Common myeloid progenitor, CD34-positive (primary cell): ENCODE data around the gene TBC1D2B.
"Not testable (repeated sequence)": the region's sequence is repeated elsewhere in the genome, so short reads cannot be mapped to it uniquely, and the experiment has no call there.

Experiments
- CTCF ChIA-PET: fragments of 350-600 bp; sonication (Branson Sonifier 250); formaldehyde crosslinking; loops from one replicate; lab custom pipeline; 2021; ENCODE audit warnings: antibody characterized with exemption; lab: Charles Lee
- POLR2A ChIA-PET: fragments of 350-600 bp; sonication (Branson Sonifier 250); formaldehyde crosslinking; loops from one replicate; lab custom pipeline; 2021; ENCODE audit warnings: antibody characterized with exemption; lab: Charles Lee
- DNase-seq, 3 donors: peaks; one replicate each; pipeline versions ENCODE4 v3.0.0 to v3.0.0-alpha.2; 2013
- H3K27ac ChIP-seq, 2 experiments: 1 replicate in 1 of 2; 2 replicates in 1 of 2; pipeline ENCODE4 v1.7.0; 2013; ENCODE audit warnings: inconsistent platforms in 2 of 2, low read length in 2 of 2, mild to moderate bottlenecking in 2 of 2, low read depth in 1 of 2, moderate library complexity in 1 of 2; ENCODE audit not compliant: severe bottlenecking in 2 of 2, insufficient read depth in 1 of 2, poor library complexity in 1 of 2
- H3K27me3 ChIP-seq, 5 experiments: replicated peaks in 2 of 5; 1 replicate in 3 of 5; 2 replicates in 2 of 5; pipeline versions ENCODE4 v1.6.1 to v1.7.0; 2013; ENCODE audit warnings: low read length in 4 of 5, mild to moderate bottlenecking in 2 of 5, moderate library complexity in 2 of 5, inconsistent platforms in 1 of 5; ENCODE audit not compliant: insufficient read depth in 5 of 5, control insufficient read depth in 4 of 5
- H3K36me3 ChIP-seq, 4 experiments: 1 replicate in 2 of 4; 2 replicates in 2 of 4; pipeline versions ENCODE4 v1.6.1 to v1.7.0; 2013; ENCODE audit warnings: low read length in 3 of 4, control low read depth in 1 of 4, mild to moderate bottlenecking in 1 of 4; ENCODE audit not compliant: control insufficient read depth in 4 of 4, insufficient read depth in 4 of 4
- H3K4me1 ChIP-seq, 4 experiments: 1 replicate in 3 of 4; 2 replicates in 1 of 4; pipeline versions ENCODE4 v1.6.1 to v1.7.1; 2013; ENCODE audit warnings: low read length in 3 of 4, mild to moderate bottlenecking in 3 of 4, control low read depth in 1 of 4, inconsistent platforms in 1 of 4, moderate library complexity in 1 of 4; ENCODE audit not compliant: control insufficient read depth in 4 of 4, insufficient read depth in 4 of 4; ENCODE audit errors: control extremely low read depth in 1 of 4
- H3K4me3 ChIP-seq, 7 experiments: 1 replicate in 4 of 7; 2 replicates in 3 of 7; pipeline versions ENCODE4 v1.5.1 to v1.7.0; 2013; ENCODE audit warnings: mild to moderate bottlenecking in 7 of 7, low read length in 6 of 7, moderate library complexity in 6 of 7, inconsistent platforms in 2 of 7, low read depth in 2 of 7, control low read depth in 1 of 7; ENCODE audit not compliant: insufficient read depth in 4 of 7, control insufficient read depth in 1 of 7; ENCODE audit errors: extremely low read depth in 1 of 7
- H3K9me3 ChIP-seq, 5 experiments: 1 replicate in 4 of 5; 2 replicates in 1 of 5; pipeline versions ENCODE4 v1.6.1 to v1.7.1; 2013; ENCODE audit warnings: low read length in 4 of 5, mild to moderate bottlenecking in 2 of 5, inconsistent platforms in 1 of 5, low read depth in 1 of 5, moderate library complexity in 1 of 5; ENCODE audit not compliant: control insufficient read depth in 4 of 5, insufficient read depth in 2 of 5; ENCODE audit errors: control extremely low read depth in 1 of 5
- whole genome bisulfite sequencing: methylation state at CpG from one replicate; pipeline ENCODE4 v1.1.5; 2013; ENCODE audit not compliant: insufficient coverage; 5-methylcytosine and 5-hydroxymethylcytosine counted together

The TBC1D2B gene

DNA sequence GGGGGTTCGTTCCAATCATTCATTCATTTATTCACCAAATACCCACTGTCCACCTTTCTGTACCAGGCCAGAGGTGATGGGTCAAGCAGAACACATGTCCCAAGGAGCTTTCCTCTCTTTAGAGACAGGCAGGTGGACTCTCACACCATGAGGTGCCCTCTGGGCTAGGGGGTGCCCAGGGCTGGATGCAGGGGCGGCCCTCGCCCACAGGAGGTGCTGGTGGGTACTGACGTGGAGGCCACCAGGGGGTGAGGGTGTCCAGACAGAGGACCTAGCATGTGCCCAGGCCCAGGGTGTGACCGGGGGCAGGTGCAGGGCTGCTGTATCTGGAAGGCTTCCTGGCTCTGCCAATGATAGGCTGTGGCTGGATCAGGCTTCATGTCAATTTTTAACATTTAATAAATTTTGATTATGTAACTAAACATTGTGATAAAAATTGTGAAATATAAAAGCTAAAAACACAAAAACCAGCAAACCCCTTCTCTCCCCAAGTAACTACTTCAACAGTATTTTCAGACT, 124.5 kb downstream of the TBC1D2B start:
- H3K4me1 ChIP-seq, H3K36me3 ChIP-seq, POLR2A ChIA-PET, H3K9me3 ChIP-seq, H3K4me3 ChIP-seq, H3K27me3 ChIP-seq, H3K27ac ChIP-seq, DNase-seq, CTCF ChIA-PET: not testable (repeated sequence)
- no CpG with 5 or more reads among the region's 5 CpGs for WGBS

- H3K9me3 ChIP-seq, CTCF ChIA-PET, H3K36me3 ChIP-seq, H3K4me1 ChIP-seq, H3K27me3 ChIP-seq, POLR2A ChIA-PET, H3K27ac ChIP-seq, DNase-seq, H3K4me3 ChIP-seq: not testable (repeated sequence)
- 100% methylated on average over 2 of the region's 5 CpGs for WGBS
Measured at GRCh38 chr15:77951105-77951786, 126.3 kb downstream of the TBC1D2B start.

- DNase-seq, H3K9me3 ChIP-seq, H3K4me3 ChIP-seq, CTCF ChIA-PET, H3K27me3 ChIP-seq, H3K27ac ChIP-seq, H3K4me1 ChIP-seq, POLR2A ChIA-PET, H3K36me3 ChIP-seq: not testable (repeated sequence)
- whole genome bisulfite sequencing: no CpG with 5 or more reads among the region's 2 CpGs
Measured at GRCh38 chr15:77950470-77950869, 127.0 kb downstream of the TBC1D2B start.

- peaks cover 0 to 13% (median 10%) of the 10 kb centered on the region in 4 experiments for H3K4me1 ChIP-seq
- ChIA-PET CTCF (interaction anchor here (1.1 to 1.2 kb wide), 2 partner anchors 13 to 35 kb away, joined by 3 read pairs; no protein-coding TSS in a partner anchor), POLR2A (no interaction called here)
- DNase-seq: no peak
- no peak overlapping the region for H3K4me3 ChIP-seq
- H3K27ac ChIP-seq: no peak overlapping the region
- whole genome bisulfite sequencing: 100% methylated on average over 2 of the region's 2 CpGs
- H3K27me3 ChIP-seq: no peaks in the 10 kb centered on the region
- H3K9me3 ChIP-seq: no peaks in the 10 kb centered on the region
- H3K36me3 ChIP-seq: no peaks in the 10 kb centered on the region
Measured at GRCh38 chr15:77945566-77945965, 131.9 kb downstream of the TBC1D2B start.
